ENCODE measurements around the gene NPAS2.

Gene NPAS2

GRCh38 chr2:100857915-100858314, 38.0 kb downstream of the NPAS2 start:
- DNase-seq, result no peak

- DNase-seq, result no peak
These were observed 40.0 kb downstream of the NPAS2 start for GRCh38 chr2:100859902-100860301.

- DNase-seq, result no peak
These were observed 41.4 kb downstream of the NPAS2 start for GRCh38 chr2:100861340-100861739.

- DNase-seq, result no peak
These were observed 42.1 kb downstream of the NPAS2 start for GRCh38 chr2:100862081-100862480.

GRCh38 chr2:100865816-100866460, 46.0 kb downstream of the NPAS2 start:
- no peak for DNase-seq

- no peak for DNase-seq
These were observed 48.1 kb downstream of the NPAS2 start for GRCh38 chr2:100868083-100868482.

GRCh38 chr2:100869120-100869519, 49.2 kb downstream of the NPAS2 start:
- no peak for DNase-seq

- no peak for DNase-seq
These were observed 51.0 kb downstream of the NPAS2 start for GRCh38 chr2:100870652-100871531.

- DNase-seq, result no peak
These were observed 55.7 kb downstream of the NPAS2 start for GRCh38 chr2:100875516-100876230.

- DNase-seq, result no peak
These were observed 56.4 kb downstream of the NPAS2 start for GRCh38 chr2:100876231-100876860.

- DNase-seq, result no peak
These were observed 57.6 kb downstream of the NPAS2 start for GRCh38 chr2:100877555-100877954.

GRCh38 chr2:100878000-100878791, 58.3 kb downstream of the NPAS2 start:
- DNase-seq, result no peak

GRCh38 chr2:100879296-100879695, 59.4 kb downstream of the NPAS2 start:
- DNase-seq, result no peak

- DNase-seq, result no peak
These were observed 60.1 kb downstream of the NPAS2 start for GRCh38 chr2:100880036-100880435.

GRCh38 chr2:100880730-100881129, 60.8 kb downstream of the NPAS2 start:
- DNase-seq, result no peak

GRCh38 chr2:100882645-100883613, 63.0 kb downstream of the NPAS2 start:
- no peak for DNase-seq

GRCh38 chr2:100884145-100884621, 64.2 kb downstream of the NPAS2 start:
- no peak for DNase-seq

- DNase-seq, result no peak
These were observed 66.1 kb downstream of the NPAS2 start for GRCh38 chr2:100886085-100886484.

- DNase-seq, result no peak
These were observed 67.2 kb downstream of the NPAS2 start for GRCh38 chr2:100887039-100887578.

GRCh38 chr2:100887713-100888495, 68.0 kb downstream of the NPAS2 start:
- DNase-seq, result no peak
